Glomerular endothelial cell (primary cell): Measurements from ENCODE around the gene GARIN5B. TPM values are rescaled to one million over a fixed set of nuclear protein-coding genes. Genes with fewer than 3 reads are reported as not detected.
A peak's percentile ranks its signal among the peaks of the same experiment; 100 is the strongest.

Experiments
- DNase-seq: peaks from one replicate; pipeline ENCODE4 v3.0.0-alpha.2; 2011; ENCODE audit warnings: low read depth, low spot score; ENCODE audit errors: extremely low read depth
- total RNA-seq: library from RNA; depleted of rRNA; stranded (reverse); fragments of >200 nt; gene quantifications from 2 replicates; pipeline ENCODE4 v1.2.3, GENCODE V29; 2015

Gene GARIN5B
- total RNA-seq, 1 donor from 2014 or later = not detected

GRCh38 chr19:55352549-55353145, 10.4 kb downstream of the GARIN5B start:
- DNase-seq = no peak

DNA sequence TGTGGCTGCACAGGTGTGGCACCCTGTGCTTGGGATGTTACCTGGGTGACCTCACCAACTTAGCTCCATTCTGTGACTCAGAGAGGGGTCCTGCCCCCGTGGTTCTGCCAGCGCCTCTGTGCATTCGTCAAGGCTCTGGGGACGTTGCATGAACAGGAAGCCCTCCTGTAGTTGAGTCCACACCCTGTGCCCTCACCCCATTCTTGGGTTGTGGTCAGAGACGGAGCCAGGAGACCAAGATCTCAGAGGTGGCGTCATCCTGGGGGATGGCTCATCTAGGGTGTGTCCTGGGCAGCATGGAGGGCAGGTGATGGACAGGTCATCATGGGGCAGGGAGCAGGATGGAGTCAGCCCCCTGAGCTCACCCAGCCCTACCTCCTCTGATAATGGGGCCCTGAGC, 11.0 kb downstream of the GARIN5B start:
- no peak for DNase-seq

- DNase-seq = no peak
These were observed 12.3 kb downstream of the GARIN5B start for GRCh38 chr19:55350620-55351315.

- DNase-seq = no peak
These were observed 14.6 kb downstream of the GARIN5B start for GRCh38 chr19:55348317-55349034.

DNA sequence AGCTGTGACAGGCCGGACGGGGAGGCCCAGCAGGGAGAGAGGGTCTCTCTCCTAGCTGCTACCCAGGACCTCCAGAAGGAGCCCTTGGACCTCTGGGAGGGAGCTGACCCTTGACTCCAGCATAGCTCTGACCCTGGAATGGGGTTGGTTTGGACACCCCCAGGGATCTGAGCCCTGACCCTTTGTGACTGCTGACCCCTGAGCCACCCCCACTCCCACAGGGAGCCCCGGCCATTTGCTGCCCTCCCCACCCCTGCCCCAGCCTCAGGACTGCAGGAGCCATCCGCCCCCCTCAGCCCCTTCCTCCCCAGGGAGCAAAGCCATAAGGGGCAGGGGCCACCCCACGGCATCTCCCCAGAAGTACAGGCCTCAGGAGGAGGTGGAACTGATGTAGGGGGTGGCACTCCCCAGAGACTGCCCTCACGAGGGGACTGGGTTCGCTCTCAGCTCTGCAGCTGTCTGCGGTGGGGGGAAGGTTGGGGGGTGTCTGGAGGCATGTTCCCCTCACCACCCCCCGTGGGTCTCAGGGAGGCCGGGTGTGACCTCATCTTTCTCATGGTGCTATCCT, 15.5 kb downstream of the GARIN5B start:
- no peak for DNase-seq

DNA sequence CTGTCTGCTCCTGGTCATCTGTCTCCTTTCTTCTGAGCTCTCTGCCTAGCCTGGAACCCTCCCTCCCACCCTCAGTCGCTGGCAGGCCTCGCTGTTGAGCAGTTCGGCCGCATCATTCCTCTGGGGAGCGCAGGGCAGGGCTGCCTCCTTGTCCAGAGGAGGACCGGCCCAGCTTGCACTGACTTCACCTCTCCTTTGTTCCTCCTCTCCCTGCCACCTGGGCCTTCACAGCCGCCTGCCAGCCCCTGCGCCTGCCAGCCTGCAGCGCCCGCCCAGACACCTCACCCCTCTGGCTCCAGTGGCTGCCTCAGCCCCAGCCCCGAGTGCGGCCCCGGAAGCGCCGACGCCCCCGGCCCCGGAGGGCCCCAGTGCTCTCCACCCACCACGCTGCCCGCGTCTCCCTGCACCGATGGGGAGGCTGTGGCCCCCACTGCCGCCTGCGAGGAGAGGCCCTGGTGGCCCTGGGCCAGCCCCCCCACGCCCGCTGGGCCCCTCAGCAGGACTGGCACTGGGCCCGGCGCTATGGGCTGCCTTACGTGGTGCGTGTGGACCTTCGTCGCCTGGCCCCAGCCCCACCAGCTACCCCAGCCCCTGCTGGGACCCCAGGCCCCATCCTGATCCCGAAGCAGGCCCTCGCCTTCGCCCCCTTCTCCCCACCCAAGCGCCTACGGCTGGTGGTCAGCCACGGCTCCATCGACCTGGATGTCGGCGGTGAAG, 16.2 kb downstream of the GARIN5B start:
- no peak for DNase-seq

- no peak for DNase-seq
These were observed 17.0 kb downstream of the GARIN5B start for GRCh38 chr19:55345818-55346724.

GRCh38 chr19:55345101-55345817, 17.8 kb downstream of the GARIN5B start:
- DNase-seq = no peak

- DNase-seq = no peak
These were observed 18.6 kb downstream of the GARIN5B start for GRCh38 chr19:55344444-55344843.

DNA sequence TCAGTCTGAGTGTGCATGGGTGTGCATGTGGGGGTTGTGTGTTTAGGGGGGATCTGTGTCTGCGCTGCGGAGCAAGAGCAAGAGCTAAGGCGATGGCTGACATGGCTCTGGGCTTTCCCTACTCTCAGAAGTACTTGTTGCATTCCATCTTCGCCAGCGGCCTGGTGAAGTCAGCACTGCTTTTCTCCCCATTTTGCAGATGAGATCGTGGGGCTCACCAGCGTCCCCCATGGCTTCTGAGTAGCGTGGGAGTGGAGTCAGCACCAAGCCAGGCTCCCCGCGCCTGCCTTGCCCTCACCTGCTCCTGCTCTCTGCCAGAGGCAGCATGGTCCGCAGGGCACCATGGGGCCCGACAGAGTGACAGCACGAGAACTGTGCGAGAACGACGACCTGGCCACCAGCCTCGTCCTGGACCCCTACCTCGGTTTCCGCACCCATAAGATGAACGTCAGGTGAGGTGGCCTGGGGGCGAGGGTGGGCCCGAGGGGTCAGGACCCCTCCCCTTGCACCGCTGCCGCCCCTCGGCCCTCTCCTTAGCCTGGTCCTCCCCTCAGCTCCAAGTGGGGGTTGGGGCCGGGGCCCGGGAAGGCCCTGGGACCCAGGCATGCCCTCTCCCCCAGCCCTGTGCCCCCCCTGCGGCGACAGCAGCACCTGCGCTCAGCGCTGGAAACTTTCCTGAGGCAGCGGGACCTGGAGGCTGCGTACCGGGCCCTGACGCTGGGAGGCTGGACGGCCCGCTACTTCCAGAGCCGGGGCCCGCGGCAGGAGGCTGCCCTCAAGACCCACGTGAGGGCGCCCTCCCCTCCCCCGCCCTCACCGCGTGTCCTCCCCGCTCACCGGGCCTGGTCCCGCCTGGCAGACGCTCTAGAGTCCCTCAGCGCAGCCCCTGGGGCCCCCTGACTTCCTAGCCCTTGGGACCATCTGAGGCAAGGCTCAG, 21.2 kb downstream of the GARIN5B start:
- no peak for DNase-seq

DNA sequence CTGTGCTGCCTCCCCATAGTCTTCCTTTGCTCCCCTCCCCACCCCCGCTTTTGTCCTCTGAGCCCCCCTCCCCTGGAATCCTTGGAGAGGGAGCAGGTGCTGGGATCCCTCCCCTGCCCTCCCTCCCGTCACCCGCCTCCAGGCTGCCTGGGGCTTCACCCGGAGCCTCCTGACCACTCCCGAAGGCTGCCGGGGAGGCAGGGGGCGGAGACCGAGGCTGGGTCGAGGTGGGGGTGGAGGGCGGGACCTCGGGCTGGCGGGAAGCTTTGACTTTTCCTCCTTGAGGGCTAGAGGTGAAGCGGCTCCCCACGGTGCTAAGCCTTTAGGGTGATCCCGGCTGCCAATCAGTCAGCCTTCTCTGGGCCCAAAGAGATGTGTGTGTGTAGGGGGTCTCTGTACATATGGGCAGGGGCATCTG, 21.9 kb downstream of the GARIN5B start:
- DNase-seq = no peak

DNA sequence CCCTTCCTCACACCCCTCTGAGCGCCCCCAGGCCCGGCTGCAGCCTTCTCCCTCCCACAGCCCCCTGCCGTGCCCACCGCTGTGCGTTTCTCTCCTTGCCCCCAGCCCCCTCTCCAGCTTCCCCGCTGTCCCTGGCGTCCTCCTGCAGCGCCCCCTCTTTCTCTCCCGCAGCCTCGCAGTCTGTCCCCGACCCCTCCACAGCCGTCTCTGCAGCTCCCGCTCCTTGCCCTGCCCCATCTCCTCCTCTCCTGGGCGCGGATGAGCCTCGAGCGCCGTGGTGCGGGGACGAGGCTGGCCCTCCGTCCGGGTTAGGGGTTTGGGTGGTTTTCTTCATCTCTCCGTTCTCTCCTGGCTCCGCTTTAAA, 22.3 kb downstream of the GARIN5B start:
- DNase-seq = no peak

- no peak for DNase-seq
These were observed 22.9 kb downstream of the GARIN5B start for GRCh38 chr19:55339889-55340783.

DNA sequence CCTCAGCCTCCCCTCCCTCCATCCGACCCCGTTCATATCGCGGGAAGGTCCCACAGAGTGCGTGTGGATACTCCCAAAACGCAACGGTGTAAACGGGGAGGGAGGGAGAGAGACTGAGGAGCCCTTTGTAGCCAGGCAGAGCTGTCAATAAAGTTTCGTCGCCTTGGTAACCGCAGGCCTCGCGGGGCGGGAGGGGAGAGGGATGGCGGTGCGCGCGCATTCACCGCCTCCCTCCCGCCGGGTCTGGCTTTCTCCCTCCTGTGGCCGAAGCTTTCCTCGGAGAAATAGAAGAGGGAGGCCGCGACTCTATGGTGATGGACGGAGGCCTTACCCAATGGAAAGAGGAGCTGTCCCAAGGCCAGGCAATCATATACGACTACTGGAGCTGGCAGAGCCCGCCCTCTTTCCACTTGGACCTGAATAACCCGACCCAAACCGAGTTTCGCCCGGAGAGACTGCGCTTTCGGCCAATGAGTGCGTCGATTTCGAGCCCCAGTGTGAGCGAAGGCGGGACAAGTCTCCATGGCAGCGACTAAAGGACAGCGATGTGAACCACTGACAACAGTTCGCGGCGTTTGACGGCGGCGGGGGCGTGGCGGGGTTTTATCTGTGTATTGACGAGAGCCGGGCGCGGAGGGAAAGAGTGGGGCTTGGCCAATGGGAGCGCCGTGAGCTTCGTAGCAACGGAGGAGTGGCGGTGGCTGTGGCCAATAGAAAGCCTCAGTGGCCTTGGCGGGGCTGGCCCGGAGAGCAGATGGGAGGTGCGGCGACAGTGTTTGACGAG, 23.8 kb downstream of the GARIN5B start, which contains the start of gene KMT5C:
Gene KMT5C (plus strand): TSS at position 772 of the 784 bp plus-strand sequence. CDS start 2,061 bp downstream, outside the sequence.
- peak; percentile 100 for DNase-seq

GRCh38 chr19:55336101-55336500, 27.0 kb downstream of the GARIN5B start:
- DNase-seq = no peak

DNA sequence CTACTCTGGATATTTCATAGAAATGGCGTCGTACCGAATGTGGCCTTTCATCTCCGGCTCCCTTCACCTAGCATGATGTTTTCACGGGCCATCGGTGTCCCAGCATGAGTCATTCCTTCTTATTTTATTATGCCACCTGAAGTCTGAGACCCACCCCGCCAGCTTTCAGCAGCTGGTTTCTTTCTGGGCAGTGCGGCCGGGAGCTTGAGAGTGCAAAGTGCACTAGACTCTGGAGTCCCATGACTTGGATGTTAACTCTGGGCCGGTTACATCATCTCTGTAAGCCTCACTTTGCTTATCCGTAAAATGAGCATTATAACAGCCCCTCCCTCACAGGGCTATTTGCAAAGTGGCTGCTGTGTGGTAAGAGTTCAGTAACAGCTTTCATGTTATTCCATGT, 29.2 kb downstream of the GARIN5B start:
- DNase-seq = no peak
